Measurements from ENCODE around the gene MOCS1.

GRCh38 chr6:39914239-39914638 lies 20.0 kb downstream of the MOCS1 start:
- TF ChIP-seq CTCF (IDR thresholded peaks at IDR 0.05) (no peak), POLR2A (IDR thresholded peaks at IDR 0.05) (no peak)
